MM.1S (cell line): Measurements from ENCODE around the gene ASPSCR1.

Source experiments
- DNase-seq: peaks from one replicate; pipeline ENCODE4 v3.0.0-alpha.2; 2015
- H2AFZ ChIP-seq: fragments of 300-600 bp; sonication (generic); 2 replicates; pipeline ENCODE4 v1.6.0; 2016; ENCODE audit warnings: antibody characterized with exemption, low read length
- H3F3A ChIP-seq: fragments of 300-600 bp; sonication (generic); 2 replicates; pipeline ENCODE4 v1.6.1; 2016; ENCODE audit warnings: mild to moderate bottlenecking, antibody characterized with exemption, low read length, moderate library complexity, mixed read lengths; ENCODE audit not compliant: insufficient read depth
- H3K27ac ChIP-seq: fragments of 300-600 bp; sonication (generic); 2 replicates; pipeline ENCODE4 v1.5.1; 2016; ENCODE audit warnings: mild to moderate bottlenecking, low read length
- H3K27me3 ChIP-seq: fragments of 300-600 bp; sonication (generic); replicated peaks from 2 replicates; pipeline ENCODE4 v1.6.0; 2016; ENCODE audit warnings: low read length; ENCODE audit not compliant: insufficient read depth
- H3K36me3 ChIP-seq: fragments of 300-600 bp; sonication (generic); replicated peaks from 2 replicates; pipeline ENCODE4 v1.6.1; 2016; ENCODE audit warnings: mild to moderate bottlenecking, low read length, mixed read lengths; ENCODE audit not compliant: insufficient read depth
- H3K4me1 ChIP-seq: fragments of 300-600 bp; sonication (generic); 2 replicates; pipeline ENCODE4 v1.6.1; 2016; ENCODE audit warnings: low read length, mixed read lengths
- H3K4me2 ChIP-seq: fragments of 300-600 bp; sonication (generic); 2 replicates; pipeline ENCODE4 v1.6.0; 2016; ENCODE audit warnings: low read depth, low read length
- H3K4me3 ChIP-seq: fragments of 300-600 bp; sonication (generic); 2 replicates; pipeline ENCODE4 v1.5.1; 2016; ENCODE audit warnings: low read length, mixed read lengths
- H3K79me2 ChIP-seq: fragments of 300-600 bp; sonication (generic); 2 replicates; pipeline ENCODE4 v1.6.1; 2016; ENCODE audit warnings: mixed run types, low read length, mixed read lengths
- H3K9ac ChIP-seq: fragments of 300-600 bp; sonication (generic); 2 replicates; pipeline ENCODE4 v1.6.1; 2016; ENCODE audit warnings: low read length, mixed read lengths
- H3K9me2 ChIP-seq: fragments of 300-600 bp; sonication (generic); replicated peaks from 2 replicates; pipeline ENCODE4 v1.6.1; 2016; ENCODE audit warnings: mild to moderate bottlenecking, low read length, mixed read lengths; ENCODE audit not compliant: insufficient read depth
- H3K9me3 ChIP-seq: fragments of 300-600 bp; sonication (generic); replicated peaks from 2 replicates; pipeline ENCODE4 v1.6.1; 2016; ENCODE audit warnings: mild to moderate bottlenecking, low read length, mixed read lengths; ENCODE audit not compliant: insufficient read depth
- H4K20me1 ChIP-seq: fragments of 300-600 bp; sonication (generic); 2 replicates; pipeline ENCODE4 v1.6.1; 2016; ENCODE audit warnings: mild to moderate bottlenecking, low read length, moderate library complexity, mixed read lengths; ENCODE audit not compliant: insufficient read depth
- EZH2 ChIP-seq: fragments of 300-600 bp; sonication (generic); optimal IDR thresholded peaks from 2 replicates; pipeline ENCODE3; 2017; ENCODE audit warnings: low read depth, mild to moderate bottlenecking, antibody characterized with exemption, low read length, mixed read lengths
- EZH2phosphoT487 ChIP-seq: fragments of 300-600 bp; sonication (generic); IDR thresholded peaks from 2 replicates; pipeline ENCODE4 v1.6.1; 2018; ENCODE audit warnings: antibody characterized with exemption, low read length
- TF ChIP-seq, protein P1 (sequence below): fragments of 300-600 bp; sonication (generic); IDR thresholded peaks from 2 replicates; pipeline ENCODE4 v1.5.1; 2016; ENCODE audit warnings: antibody characterized with exemption, low read length, mixed read lengths

ASPSCR1 gene

DNA sequence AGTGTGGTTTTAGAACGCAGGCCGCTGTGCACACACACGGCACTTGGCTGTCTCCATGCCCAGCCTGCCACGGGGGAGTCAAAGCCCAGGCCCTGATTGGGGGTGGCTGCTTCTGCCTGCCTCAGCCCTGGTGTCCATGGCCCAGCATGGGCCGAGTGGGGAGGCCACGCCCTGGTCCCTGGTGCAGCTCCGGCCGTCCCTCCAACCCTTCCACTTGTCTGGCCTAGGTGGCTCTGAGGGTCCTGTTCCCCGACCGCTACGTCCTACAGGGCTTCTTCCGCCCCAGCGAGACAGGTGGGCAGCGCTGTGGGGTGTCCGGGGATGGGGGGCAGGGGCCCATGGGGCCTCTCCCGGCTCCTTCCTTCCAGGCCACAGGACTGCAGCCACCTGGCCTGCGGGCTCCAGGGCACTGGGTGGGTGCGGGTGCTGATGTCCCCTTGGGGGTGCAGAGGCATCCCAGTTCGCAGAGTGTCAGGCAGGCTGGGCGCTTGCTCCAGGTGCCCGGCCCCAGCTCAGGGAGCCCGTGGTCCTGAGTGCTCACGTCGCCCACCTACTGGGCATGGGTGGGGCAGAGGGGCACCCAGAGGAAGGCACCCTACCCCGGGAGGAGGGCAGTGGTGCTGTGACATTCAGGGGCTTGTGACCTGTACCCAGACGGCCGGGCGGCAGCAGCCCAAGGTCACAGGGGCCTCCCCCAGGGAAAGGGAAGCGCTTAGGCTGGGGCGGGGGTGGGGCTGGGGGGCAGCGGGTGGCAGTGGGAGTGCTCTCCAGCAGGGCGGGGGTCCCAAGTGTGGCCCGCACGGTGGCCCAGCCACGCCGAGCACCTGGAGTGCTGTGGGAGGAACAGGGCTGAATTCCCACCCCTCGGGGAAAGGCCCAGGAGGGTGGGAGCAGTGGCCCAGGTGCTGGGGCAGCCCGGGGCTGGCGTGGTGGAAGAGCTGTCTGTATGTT lies 33.4 kb downstream of the ASPSCR1 start:
- no peaks in the 10 kb centered on the region for H3K36me3 ChIP-seq
- no peaks in the 10 kb centered on the region for H3F3A ChIP-seq
- no peak overlapping the region for H3K4me3 ChIP-seq
- no peaks in the 10 kb centered on the region for H3K27me3 ChIP-seq
- no peaks in the 10 kb centered on the region for H3K79me2 ChIP-seq
- DNase-seq, result no peak
- H3K9me2 ChIP-seq, result no peaks in the 10 kb centered on the region
- H3K27ac ChIP-seq, result no peak overlapping the region
- no peak overlapping the region for H3K9ac ChIP-seq
- TF ChIP-seq, protein P1, sequence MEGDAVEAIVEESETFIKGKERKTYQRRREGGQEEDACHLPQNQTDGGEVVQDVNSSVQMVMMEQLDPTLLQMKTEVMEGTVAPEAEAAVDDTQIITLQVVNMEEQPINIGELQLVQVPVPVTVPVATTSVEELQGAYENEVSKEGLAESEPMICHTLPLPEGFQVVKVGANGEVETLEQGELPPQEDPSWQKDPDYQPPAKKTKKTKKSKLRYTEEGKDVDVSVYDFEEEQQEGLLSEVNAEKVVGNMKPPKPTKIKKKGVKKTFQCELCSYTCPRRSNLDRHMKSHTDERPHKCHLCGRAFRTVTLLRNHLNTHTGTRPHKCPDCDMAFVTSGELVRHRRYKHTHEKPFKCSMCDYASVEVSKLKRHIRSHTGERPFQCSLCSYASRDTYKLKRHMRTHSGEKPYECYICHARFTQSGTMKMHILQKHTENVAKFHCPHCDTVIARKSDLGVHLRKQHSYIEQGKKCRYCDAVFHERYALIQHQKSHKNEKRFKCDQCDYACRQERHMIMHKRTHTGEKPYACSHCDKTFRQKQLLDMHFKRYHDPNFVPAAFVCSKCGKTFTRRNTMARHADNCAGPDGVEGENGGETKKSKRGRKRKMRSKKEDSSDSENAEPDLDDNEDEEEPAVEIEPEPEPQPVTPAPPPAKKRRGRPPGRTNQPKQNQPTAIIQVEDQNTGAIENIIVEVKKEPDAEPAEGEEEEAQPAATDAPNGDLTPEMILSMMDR, result no peak
- no peak for TF ChIP-seq EZH2
- TF ChIP-seq EZH2phosphoT487, result no peak
- H2AFZ ChIP-seq, result no peak overlapping the region
- no peaks in the 10 kb centered on the region for H3K4me1 ChIP-seq
- no peak overlapping the region for H3K4me2 ChIP-seq
- H3K9me3 ChIP-seq, result no peaks in the 10 kb centered on the region
- H4K20me1 ChIP-seq, result no peaks in the 10 kb centered on the region

DNA sequence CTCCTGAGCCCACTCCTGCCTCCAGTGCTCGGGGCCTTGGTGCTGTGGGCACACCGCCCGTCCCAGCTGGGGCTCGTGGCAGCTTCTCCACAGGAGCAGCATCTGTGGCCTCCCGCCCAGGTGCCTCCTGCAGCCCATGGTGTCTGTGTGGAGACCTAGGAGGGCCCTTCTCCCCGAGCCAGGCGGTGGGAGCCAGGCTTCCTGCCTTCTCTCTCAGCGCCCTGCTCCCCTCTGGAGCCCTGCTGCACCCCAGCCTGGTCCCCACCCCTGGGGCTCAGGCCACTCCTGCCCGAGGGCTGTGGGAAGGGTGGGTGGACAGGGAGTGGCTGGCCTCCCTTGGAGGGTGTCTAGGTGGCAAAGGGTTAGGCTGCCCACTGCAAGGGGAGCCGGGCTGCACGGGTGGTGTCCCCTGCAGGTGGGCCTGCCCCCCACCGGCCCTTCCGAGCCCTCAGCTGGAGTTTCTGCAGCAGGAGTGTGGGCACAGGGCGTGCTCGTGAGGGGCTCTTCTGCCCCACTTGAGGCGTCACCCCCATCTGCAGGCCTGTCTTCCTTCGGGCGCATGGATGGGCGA lies 34.3 kb downstream of the ASPSCR1 start:
- no peaks in the 10 kb centered on the region for H3K4me1 ChIP-seq
- H4K20me1 ChIP-seq, result no peaks in the 10 kb centered on the region
- no peaks in the 10 kb centered on the region for H3K9me2 ChIP-seq
- no peaks in the 10 kb centered on the region for H3K79me2 ChIP-seq
- H3K9me3 ChIP-seq, result no peaks in the 10 kb centered on the region
- H3K27me3 ChIP-seq, result no peaks in the 10 kb centered on the region
- H3F3A ChIP-seq, result no peaks in the 10 kb centered on the region
- H3K4me2 ChIP-seq, result no peak overlapping the region
- H2AFZ ChIP-seq, result no peak overlapping the region
- H3K4me3 ChIP-seq, result no peak overlapping the region
- TF ChIP-seq EZH2, result no peak
- TF ChIP-seq, protein P1, result no peak
- no peak for TF ChIP-seq EZH2phosphoT487
- H3K36me3 ChIP-seq, result no peaks in the 10 kb centered on the region
- H3K27ac ChIP-seq, result no peak overlapping the region
- no peak for DNase-seq
- no peak overlapping the region for H3K9ac ChIP-seq

DNA sequence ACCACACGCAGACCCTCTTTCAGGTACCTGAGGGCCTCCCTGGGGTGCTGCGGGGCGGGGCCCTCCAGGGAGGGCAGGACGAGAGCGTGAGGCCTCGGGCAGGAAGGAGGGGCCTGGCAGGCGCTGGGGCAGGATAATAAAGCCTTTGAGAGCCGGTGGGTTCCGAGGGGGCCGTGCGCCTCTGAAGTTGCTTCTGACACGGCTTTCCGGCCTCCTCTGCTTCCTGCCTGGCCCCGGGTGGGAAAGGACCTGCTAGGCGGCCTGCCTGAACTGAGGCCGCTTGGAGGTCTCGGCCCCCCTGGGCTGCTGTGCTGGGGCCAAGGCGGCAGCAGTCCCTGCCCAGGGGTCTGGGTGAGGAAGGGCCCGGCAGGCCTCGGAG lies 34.8 kb downstream of the ASPSCR1 start:
- no peak for DNase-seq
- Histone ChIP-seq H3K4me3 (no peak overlapping the region), H3K9ac (no peak overlapping the region)

More for the DNA sequence above, 34.8 kb downstream of the ASPSCR1 start:
- H3K9me3 ChIP-seq, result no peaks in the 10 kb centered on the region
- H3K4me1 ChIP-seq, result no peaks in the 10 kb centered on the region
- H3K27ac ChIP-seq, result no peak overlapping the region
- H3K79me2 ChIP-seq, result no peaks in the 10 kb centered on the region
- H3F3A ChIP-seq, result no peaks in the 10 kb centered on the region
- H3K36me3 ChIP-seq, result no peaks in the 10 kb centered on the region
- H3K27me3 ChIP-seq, result no peaks in the 10 kb centered on the region
- H4K20me1 ChIP-seq, result no peaks in the 10 kb centered on the region
- TF ChIP-seq, protein P1, result no peak
- TF ChIP-seq EZH2phosphoT487, result no peak
- TF ChIP-seq EZH2, result no peak
- H2AFZ ChIP-seq, result no peak overlapping the region
- H3K9me2 ChIP-seq, result no peaks in the 10 kb centered on the region
- no peak overlapping the region for H3K4me2 ChIP-seq
